Uterus (tissue), 4 donors: Measurements from ENCODE around the gene HEPACAM2. TPM values are rescaled to one million over a fixed set of nuclear protein-coding genes. Genes with fewer than 3 reads are reported as not detected.

ENCODE experiments used
- DNase-seq, 2 donors: peaks; one replicate each; pipeline ENCODE4 v3.0.0-alpha.2; 2019 to 2020
- H3K27ac ChIP-seq, 2 donors: fragments of 200-600 bp; sonication (generic); 1 replicate in 1 of 2; 2 replicates in 1 of 2; pipeline ENCODE4 v1.5.1; 2016 to 2018
- H3K27me3 ChIP-seq, 2 donors: fragments of 200-600 bp; sonication (generic); one replicate each; pipeline ENCODE4 v1.5.1; 2018 to 2019; ENCODE audit warnings: control low read depth in 1 of 2
- H3K36me3 ChIP-seq, 2 donors: fragments of 200-600 bp; sonication (generic); one replicate each; pipeline ENCODE4 v1.5.1; 2019; ENCODE audit warnings: control low read depth in 1 of 2
- H3K4me1 ChIP-seq, 2 donors: fragments of 200-600 bp; sonication (generic); one replicate each; pipeline ENCODE4 v1.5.1; 2018 to 2019; ENCODE audit warnings: control low read depth in 1 of 2
- H3K4me3 ChIP-seq, 2 donors: fragments of 200-600 bp; sonication (generic); 1 replicate in 1 of 2; 2 replicates in 1 of 2; pipeline ENCODE4 v1.5.1; 2018 to 2019; ENCODE audit warnings: mild to moderate bottlenecking in 1 of 2
- H3K9me3 ChIP-seq, 2 donors: fragments of 200-600 bp; sonication (generic); one replicate each; pipeline ENCODE4 v1.5.1; 2019; ENCODE audit warnings: control low read depth in 1 of 2
- POLR2A ChIP-seq, 2 donors: fragments of 450-650 bp; IDR thresholded peaks; one replicate each; pipeline ENCODE4 v1.6.1; 2016; ENCODE audit warnings: antibody characterized with exemption in 2 of 2, mild to moderate bottlenecking in 1 of 2, moderate library complexity in 1 of 2
- intact Hi-C: fragments of 100-400 bp; cut with DNase I; formaldehyde crosslinking; loops from one replicate; pipeline ENCODE4 v1.15.1; 2023; ENCODE audit warnings: low total_unique reads
- total RNA-seq, 4 donors: library from RNA; depleted of rRNA in 3 of 4; stranded (reverse); fragments of >200 nt in 3 of 4; gene quantifications; one replicate each; pipeline versions ENCODE4 v1.1.0 to v1.2.4, GENCODE V29; 2014 to 2023
- TF ChIP-seq, protein P1 (sequence below), 4 experiments: fragments of 200-600 bp in 2 of 4; fragments of 450-650 bp in 2 of 4; sonication (generic) in 2 of 4; IDR thresholded peaks; one replicate each; pipeline ENCODE4 v1.5.1; 2016 to 2019; ENCODE audit warnings: antibody characterized with exemption in 4 of 4, mild to moderate bottlenecking in 2 of 4, moderate library complexity in 1 of 4
- donor health status: DM: yes; HTN: yes; CAD: no.

The HEPACAM2 gene
- total RNA-seq, 4 donors from 2014 or later, result 0.14 TPM; not detected in 3

DNA sequence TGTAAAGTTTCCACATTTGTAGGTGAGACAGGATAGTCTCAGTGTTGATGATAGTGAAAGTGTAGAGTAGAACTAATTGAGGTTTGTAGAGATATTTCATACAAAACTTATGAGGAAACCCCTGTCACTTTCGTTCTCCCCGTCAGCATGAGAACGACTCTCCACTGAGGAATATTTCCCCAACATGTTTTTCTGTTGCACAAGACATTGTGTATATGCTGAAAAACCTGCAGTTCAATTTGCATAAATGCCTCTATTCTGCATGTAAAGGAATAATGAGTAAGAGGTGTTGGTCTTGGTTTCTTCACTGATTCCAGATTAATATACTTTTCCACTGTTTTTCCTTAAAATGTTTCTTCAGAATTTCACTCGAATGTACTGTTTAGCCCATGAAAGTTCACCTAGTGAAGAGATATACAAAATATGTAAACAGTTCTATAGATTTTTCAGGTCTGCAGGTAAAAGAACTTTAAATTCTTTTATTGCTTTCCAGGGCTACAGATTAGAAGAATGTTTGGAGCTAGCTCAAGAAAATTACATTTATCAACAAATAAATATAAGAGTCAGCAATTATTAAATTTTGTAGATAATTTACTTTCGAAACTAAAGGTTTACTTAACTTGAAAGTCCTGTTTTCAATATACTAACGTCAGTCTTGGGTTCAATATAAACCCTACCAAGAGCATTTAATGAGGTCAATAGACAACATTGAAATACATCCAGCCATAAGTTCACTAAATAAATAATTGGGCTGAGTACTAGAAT lies 37.2 kb downstream of the HEPACAM2 start:
- Histone ChIP-seq H3K4me1 (no peaks in the 10 kb centered on the region), H3K36me3 (no peaks in the 10 kb centered on the region), H3K27me3 (no peaks in the 10 kb centered on the region), H3K4me3 (no peak overlapping the region), H3K9me3 (no peaks in the 10 kb centered on the region), H3K27ac (no peak overlapping the region)
- TF ChIP-seq, protein P1, sequence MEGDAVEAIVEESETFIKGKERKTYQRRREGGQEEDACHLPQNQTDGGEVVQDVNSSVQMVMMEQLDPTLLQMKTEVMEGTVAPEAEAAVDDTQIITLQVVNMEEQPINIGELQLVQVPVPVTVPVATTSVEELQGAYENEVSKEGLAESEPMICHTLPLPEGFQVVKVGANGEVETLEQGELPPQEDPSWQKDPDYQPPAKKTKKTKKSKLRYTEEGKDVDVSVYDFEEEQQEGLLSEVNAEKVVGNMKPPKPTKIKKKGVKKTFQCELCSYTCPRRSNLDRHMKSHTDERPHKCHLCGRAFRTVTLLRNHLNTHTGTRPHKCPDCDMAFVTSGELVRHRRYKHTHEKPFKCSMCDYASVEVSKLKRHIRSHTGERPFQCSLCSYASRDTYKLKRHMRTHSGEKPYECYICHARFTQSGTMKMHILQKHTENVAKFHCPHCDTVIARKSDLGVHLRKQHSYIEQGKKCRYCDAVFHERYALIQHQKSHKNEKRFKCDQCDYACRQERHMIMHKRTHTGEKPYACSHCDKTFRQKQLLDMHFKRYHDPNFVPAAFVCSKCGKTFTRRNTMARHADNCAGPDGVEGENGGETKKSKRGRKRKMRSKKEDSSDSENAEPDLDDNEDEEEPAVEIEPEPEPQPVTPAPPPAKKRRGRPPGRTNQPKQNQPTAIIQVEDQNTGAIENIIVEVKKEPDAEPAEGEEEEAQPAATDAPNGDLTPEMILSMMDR (IDR thresholded peaks at IDR 0.05), result no peak
- no peak for TF ChIP-seq POLR2A (IDR thresholded peaks at IDR 0.05)
- intact Hi-C loops, result no loop called here
- no peak for DNase-seq

DNA sequence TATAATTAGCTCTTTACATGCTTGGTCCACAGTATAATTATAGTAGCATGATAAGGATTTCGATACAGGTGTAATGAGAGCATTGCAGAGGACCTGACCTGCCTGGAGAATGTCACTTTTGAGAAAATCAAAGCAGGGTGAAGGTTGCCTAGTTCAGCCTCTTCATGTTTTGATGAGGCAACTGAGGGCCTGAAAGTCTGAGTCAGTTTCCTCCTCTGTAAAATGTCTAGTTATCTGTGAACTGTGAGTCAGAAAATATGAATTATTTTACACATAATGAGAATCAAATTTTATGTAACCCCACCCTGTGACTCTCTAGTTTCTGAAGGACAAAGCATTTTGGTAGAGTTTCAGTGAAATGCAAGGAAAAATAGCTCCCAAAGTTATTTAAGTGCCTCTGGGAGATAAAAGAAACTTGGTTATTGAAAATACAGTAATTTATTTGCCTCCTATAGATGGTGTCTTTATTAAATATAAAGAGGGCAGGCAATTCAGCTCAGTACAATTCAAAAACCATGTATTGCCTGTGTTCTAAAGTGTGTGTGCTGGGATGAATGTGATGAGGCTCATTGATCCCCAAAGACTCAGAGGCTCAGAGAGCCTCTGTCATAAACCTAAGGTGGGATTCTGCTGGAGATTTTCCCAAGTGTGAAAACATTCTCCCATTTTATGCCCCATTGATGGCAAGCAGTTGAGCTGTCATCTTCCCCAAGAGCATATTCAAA lies 40.8 kb downstream of the HEPACAM2 start:
- Histone ChIP-seq H3K4me3 (no peak overlapping the region), H3K9me3 (no peaks in the 10 kb centered on the region), H3K36me3 (no peaks in the 10 kb centered on the region), H3K4me1 (no peaks in the 10 kb centered on the region), H3K27ac (no peak overlapping the region), H3K27me3 (no peaks in the 10 kb centered on the region)
- intact Hi-C loops, result no loop called here
- no peak for TF ChIP-seq POLR2A (IDR thresholded peaks at IDR 0.05)
- TF ChIP-seq, protein P1 (IDR thresholded peaks at IDR 0.05), result no peak
- no peak for DNase-seq

DNA sequence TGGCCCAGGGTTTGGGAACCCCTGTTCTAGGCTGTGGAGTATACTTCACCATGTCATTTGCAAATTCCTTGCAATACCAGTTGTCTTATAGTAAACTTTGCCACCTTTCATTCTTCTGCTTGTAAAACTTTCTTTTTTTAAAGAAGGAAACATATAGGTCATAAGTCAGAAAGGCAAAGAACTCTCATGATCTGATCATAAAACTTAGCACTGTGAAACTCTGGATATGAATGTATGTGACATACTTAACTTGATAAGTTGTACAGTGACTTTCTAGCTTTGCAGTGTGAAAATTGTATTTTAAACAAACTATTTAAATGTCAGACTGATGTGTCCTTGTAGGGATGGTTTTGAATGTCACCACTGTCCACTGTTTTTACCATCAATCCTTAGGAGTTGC lies 47.1 kb downstream of the HEPACAM2 start:
- intact Hi-C loops, result no loop called here
- Histone ChIP-seq H3K9me3 (no peaks in the 10 kb centered on the region), H3K4me3 (no peak overlapping the region), H3K36me3 (no peaks in the 10 kb centered on the region), H3K27me3 (no peaks in the 10 kb centered on the region), H3K4me1 (no peaks in the 10 kb centered on the region), H3K27ac (no peak overlapping the region)
- DNase-seq, result no peak
- TF ChIP-seq, protein P1 (IDR thresholded peaks at IDR 0.05), result no peak
- no peak for TF ChIP-seq POLR2A (IDR thresholded peaks at IDR 0.05)

DNA sequence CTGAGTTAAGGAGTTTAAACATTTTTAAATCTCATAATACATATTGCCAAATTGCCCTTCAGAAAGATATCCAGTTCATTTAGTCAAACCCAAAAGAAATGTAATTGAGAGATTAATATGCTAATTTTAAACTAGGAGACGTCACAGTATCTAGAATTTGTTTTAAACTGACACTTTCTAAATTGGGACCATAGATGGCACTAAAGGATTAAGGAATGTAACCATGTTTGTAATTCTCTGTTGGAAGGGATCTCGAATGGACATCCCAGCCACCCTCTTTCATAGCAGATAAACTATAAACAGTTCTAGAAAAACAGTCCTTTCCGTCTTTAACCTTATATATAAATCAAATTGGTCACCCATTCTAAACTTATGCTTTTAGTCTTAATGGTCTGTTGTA lies 48.1 kb downstream of the HEPACAM2 start:
- Histone ChIP-seq H3K27ac (no peak overlapping the region), H3K4me3 (no peak overlapping the region), H3K4me1 (no peaks in the 10 kb centered on the region), H3K36me3 (no peaks in the 10 kb centered on the region), H3K9me3 (no peaks in the 10 kb centered on the region), H3K27me3 (no peaks in the 10 kb centered on the region)
- TF ChIP-seq, protein P1 (IDR thresholded peaks at IDR 0.05), result no peak
- no peak for TF ChIP-seq POLR2A (IDR thresholded peaks at IDR 0.05)
- intact Hi-C loops, result no loop called here
- no peak for DNase-seq

DNA sequence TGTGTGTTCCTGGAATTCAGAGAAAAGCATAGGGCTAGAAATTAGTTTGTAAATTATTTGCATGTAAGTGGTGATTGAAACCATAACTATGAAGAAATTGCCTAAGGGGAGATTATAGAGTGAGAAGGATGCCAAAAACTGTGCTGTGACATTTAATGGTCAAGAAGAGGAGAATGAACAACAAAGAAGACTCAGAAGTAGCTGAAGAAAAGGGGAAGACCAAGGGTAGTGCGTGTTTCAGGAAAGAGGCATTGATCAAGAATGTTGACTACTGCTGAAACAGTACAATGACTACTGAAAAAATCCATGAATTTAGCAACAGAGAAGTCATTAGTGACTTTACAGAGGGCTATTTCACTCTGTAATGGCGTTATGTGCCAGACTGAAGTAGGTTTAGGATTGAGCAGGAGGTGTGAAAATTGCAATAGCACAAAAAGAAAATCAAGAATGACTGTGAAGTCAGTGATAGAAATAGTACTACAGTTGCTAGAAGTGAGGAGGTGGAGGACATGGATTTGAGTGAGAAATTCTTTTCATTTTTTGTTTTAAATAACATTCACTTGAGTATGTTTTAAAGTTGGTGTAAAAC lies 49.2 kb downstream of the HEPACAM2 start:
- H3K4me3 ChIP-seq, result no peak overlapping the region
- no peaks in the 10 kb centered on the region for H3K27me3 ChIP-seq
- no peak overlapping the region for H3K27ac ChIP-seq
- intact Hi-C loops, result no loop called here
- no peak for DNase-seq
- H3K36me3 ChIP-seq, result no peaks in the 10 kb centered on the region
- H3K9me3 ChIP-seq, result no peaks in the 10 kb centered on the region
- no peaks in the 10 kb centered on the region for H3K4me1 ChIP-seq
- TF ChIP-seq, protein P1 (IDR thresholded peaks at IDR 0.05), result no peak
- TF ChIP-seq POLR2A (IDR thresholded peaks at IDR 0.05), result no peak
